H1 (cell line): Measurements from ENCODE around the gene JMJD7. TPM values are rescaled to one million over a fixed set of nuclear protein-coding genes. Genes with fewer than 3 reads are reported as not detected.

Experiments
- CTCF ChIA-PET: fragments of 300-600 bp; sonication (Branson Sonifier 250); formaldehyde crosslinking; loops from one replicate; lab custom pipeline; 2021; ENCODE audit not compliant: partially characterized antibody; lab: Charles Lee
- POLR2A ChIA-PET: fragments of 300-600 bp; sonication (Branson Sonifier 250); formaldehyde crosslinking; loops from one replicate; lab custom pipeline; 2021; ENCODE audit warnings: inconsistent platforms; ENCODE audit not compliant: partially characterized antibody; lab: Charles Lee
- DNase-seq, 2 experiments: peaks; one replicate each; pipeline versions ENCODE4 v3.0.0 to v3.0.0-alpha.2; 2010 to 2022; ENCODE audit warnings: low spot score in 2 of 2, low read depth in 1 of 2, mixed read lengths in 1 of 2
- FAIRE-seq: peaks from 2 replicates; lab custom pipeline; 2011; peaks lifted over from hg19 to GRCh38; lab: Jason Lieb, UNC
- H2AFZ ChIP-seq: 2 replicates; pipeline ENCODE4 v1.8.1; 2012; ENCODE audit warnings: low read length, inconsistent platforms
- H2AK5ac ChIP-seq: 2 replicates; pipeline ENCODE4 v1.6.1; 2013; ENCODE audit warnings: low read depth, low read length
- H2BK120ac ChIP-seq: replicated peaks from 2 replicates; pipeline ENCODE3; 2013; ENCODE audit warnings: low read depth, low read length, inconsistent platforms
- H2BK12ac ChIP-seq: 2 replicates; pipeline ENCODE4 v1.6.1; 2013; ENCODE audit warnings: low read depth, low read length
- H2BK15ac ChIP-seq: 2 replicates; pipeline ENCODE4 v1.6.1; 2013; ENCODE audit warnings: low read length
- H2BK20ac ChIP-seq: 2 replicates; pipeline ENCODE4 v1.6.1; 2013; ENCODE audit warnings: low read length
- H2BK5ac ChIP-seq: 2 replicates; pipeline ENCODE4 v1.6.1; 2013; ENCODE audit warnings: low read depth, low read length
- H3K14ac ChIP-seq: 2 replicates; pipeline ENCODE4 v1.6.1; 2013; ENCODE audit warnings: inconsistent platforms; ENCODE audit not compliant: insufficient read length
- H3K18ac ChIP-seq: 2 replicates; pipeline ENCODE4 v1.6.1; 2013; ENCODE audit warnings: low read length; ENCODE audit errors: extremely low read depth
- H3K23ac ChIP-seq: 2 replicates; pipeline ENCODE4 v1.6.1; 2013; ENCODE audit warnings: inconsistent platforms; ENCODE audit not compliant: insufficient read length
- H3K23me2 ChIP-seq: 2 replicates; pipeline ENCODE4 v1.6.1; 2013; ENCODE audit warnings: low read depth, low read length
- H3K27ac ChIP-seq: 2 replicates; pipeline ENCODE4 v1.6.1; 2011; ENCODE audit warnings: low read depth, low read length, inconsistent platforms
- H3K27me3 ChIP-seq, 4 experiments: replicated peaks in 1 of 4; 1 replicate in 1 of 4; 2 replicates in 3 of 4; pipeline versions ENCODE4 v1.6.1 to v1.8.1; 2011 to 2013; ENCODE audit warnings: low read length in 3 of 4, mild to moderate bottlenecking in 3 of 4, inconsistent platforms in 2 of 4, mixed read lengths in 2 of 4, moderate library complexity in 1 of 4; ENCODE audit not compliant: control insufficient read depth in 3 of 4, insufficient read depth in 3 of 4; ENCODE audit errors: extremely low read depth in 1 of 4
- H3K36me3 ChIP-seq, 4 experiments: 2 replicates each; pipeline versions ENCODE4 v1.6.1 to v1.8.1; 2011 to 2013; ENCODE audit warnings: mild to moderate bottlenecking in 4 of 4, low read length in 3 of 4, moderate library complexity in 2 of 4, control low read depth in 1 of 4, inconsistent platforms in 1 of 4; ENCODE audit not compliant: insufficient read depth in 4 of 4, control insufficient read depth in 2 of 4
- H3K4ac ChIP-seq: replicated peaks from 2 replicates; pipeline ENCODE3; 2013; ENCODE audit warnings: low read length, low read depth, mixed read lengths, inconsistent platforms; ENCODE audit not compliant: insufficient read length
- H3K4me1 ChIP-seq, 4 experiments: replicated peaks in 1 of 4; 1 replicate in 1 of 4; 2 replicates in 3 of 4; pipeline versions ENCODE4 v1.6.1 to v1.8.1; 2011 to 2013; ENCODE audit warnings: low read length in 3 of 4, inconsistent platforms in 2 of 4, mixed read lengths in 1 of 4; ENCODE audit not compliant: insufficient read depth in 4 of 4, control insufficient read depth in 3 of 4
- H3K4me2 ChIP-seq, 2 experiments: 2 replicates each; pipeline versions ENCODE4 v1.6.1 to v1.8.1; 2011 to 2013; ENCODE audit warnings: low read depth in 2 of 2, low read length in 2 of 2, control low read depth in 1 of 2, inconsistent platforms in 1 of 2, mild to moderate bottlenecking in 1 of 2; ENCODE audit not compliant: insufficient read depth in 1 of 2
- H3K4me3 ChIP-seq, 4 experiments: fragments of 200-600, 300-600 bp in 1 of 4; sonication (generic), shearing (Covaris generic), sonication (Bioruptor Twin) in 1 of 4; 2 replicates each; pipeline versions ENCODE4 v1.5.1 to v1.8.1; 2011 to 2016; ENCODE audit warnings: low read length in 4 of 4, low read depth in 3 of 4, control low read depth in 2 of 4, inconsistent platforms in 2 of 4, mild to moderate bottlenecking in 2 of 4, mixed read lengths in 1 of 4, moderate library complexity in 1 of 4; ENCODE audit not compliant: insufficient read depth in 2 of 4; ENCODE audit errors: extremely low read depth in 1 of 4
- H3K56ac ChIP-seq: replicated peaks from 2 replicates; pipeline ENCODE3; 2013; ENCODE audit warnings: low read depth, mild to moderate bottlenecking, mixed read lengths, low read length, inconsistent platforms; ENCODE audit not compliant: insufficient read length
- H3K79me1 ChIP-seq: 2 replicates; pipeline ENCODE4 v1.6.1; 2013; ENCODE audit warnings: low read depth, low read length, control low read depth
- H3K79me2 ChIP-seq, 2 experiments: 2 replicates each; pipeline versions ENCODE4 v1.6.1 to v1.8.1; 2012 to 2013; ENCODE audit warnings: low read length in 2 of 2, mild to moderate bottlenecking in 2 of 2, inconsistent platforms in 1 of 2; ENCODE audit not compliant: insufficient read depth in 2 of 2, control insufficient read depth in 1 of 2
- H3K9ac ChIP-seq, 4 experiments: replicated peaks in 1 of 4; 1 replicate in 1 of 4; 2 replicates in 3 of 4; pipeline versions ENCODE4 v1.6.1 to v1.8.1; 2011 to 2013; ENCODE audit warnings: low read depth in 3 of 4, low read length in 3 of 4, control low read depth in 2 of 4, mild to moderate bottlenecking in 2 of 4, moderate library complexity in 2 of 4, inconsistent platforms in 1 of 4; ENCODE audit errors: extremely low read depth in 1 of 4
- H3K9me3 ChIP-seq, 2 experiments: 2 replicates each; pipeline versions ENCODE4 v1.6.1 to v1.8.1; 2012 to 2013; ENCODE audit warnings: mild to moderate bottlenecking in 2 of 2, moderate library complexity in 2 of 2, control low read depth in 1 of 2, inconsistent platforms in 1 of 2, low read depth in 1 of 2, low read length in 1 of 2, mixed read lengths in 1 of 2; ENCODE audit not compliant: insufficient read depth in 2 of 2
- H4K20me1 ChIP-seq, 2 experiments: replicated peaks in 1 of 2; 2 replicates each; pipeline versions ENCODE3 to v1.8.1; 2011 to 2013; ENCODE audit warnings: inconsistent platforms in 2 of 2, low read length in 2 of 2, mild to moderate bottlenecking in 1 of 2; ENCODE audit not compliant: insufficient read depth in 2 of 2, control insufficient read depth in 1 of 2
- H4K5ac ChIP-seq: 2 replicates; pipeline ENCODE4 v1.6.1; 2013; ENCODE audit warnings: low read length, low read depth, mixed read lengths, inconsistent platforms; ENCODE audit not compliant: insufficient read length
- H4K8ac ChIP-seq: 2 replicates; pipeline ENCODE4 v1.8.0; 2013; ENCODE audit warnings: mild to moderate bottlenecking, moderate library complexity, low read length, inconsistent platforms; ENCODE audit not compliant: insufficient read depth; ENCODE audit errors: extremely low read depth
- H4K91ac ChIP-seq: replicated peaks from 2 replicates; pipeline ENCODE3; 2013; ENCODE audit warnings: low read length, mixed read lengths, inconsistent platforms; ENCODE audit not compliant: insufficient read length
- JUND ChIP-seq: IDR thresholded peaks from 2 replicates; pipeline ENCODE4 v1.6.1; 2011; ENCODE audit warnings: mild to moderate bottlenecking, improper control_type of control experiment, low read length
- WGBS, 2 experiments: shearing (Covaris generic) in 1 of 2; methylation state at CpG; one replicate each; pipeline versions ENCODE4 v1.1.6 to v1.1.7; 2013 to 2015; ENCODE audit warnings: low lambda C conversion rate in 2 of 2, mixed read lengths in 2 of 2, inconsistent platforms in 1 of 2, low coverage in 1 of 2, missing lambda C conversion rate in 1 of 2; ENCODE audit not compliant: insufficient replicate concordance in 2 of 2, insufficient coverage in 1 of 2, insufficient read length in 1 of 2; ENCODE audit errors: extremely low coverage in 1 of 2, missing lambda C conversion rate in 1 of 2; 5-methylcytosine and 5-hydroxymethylcytosine counted together
- polyA plus RNA-seq, 7 experiments: library from polyadenylated mRNA; depleted of rRNA in 3 of 7; stranded (reverse) in 5 of 7; unstranded in 2 of 7; fragments of >200 nt in 5 of 7; fragments of 200-250 nt in 2 of 7; gene quantifications; 1 replicate in 5 of 7; 2 replicates in 1 of 7; 4 replicates in 1 of 7; pipeline versions ENCODE4 v1.2.1 to v1.2.3, GENCODE V29; 2011 to 2013; ENCODE audit warnings: missing spikeins in 2 of 7, mixed read lengths in 2 of 7
- total RNA-seq: library from RNA; stranded (reverse); fragmentation: NEBNext Ultra II Directional; extraction: Animal tissue kit (Norgen Biotek cat#: 25700); gene quantifications from 2 replicates; pipeline ENCODE4 v1.2.1, GENCODE V29; 2021

Gene JMJD7
- total and polyA plus RNA-seq, 2 of the 8 experiments (the other 6 are each of a cell fraction or from before 2014, with no cell fraction given) = 15.0 to 20.0 TPM

DNA sequence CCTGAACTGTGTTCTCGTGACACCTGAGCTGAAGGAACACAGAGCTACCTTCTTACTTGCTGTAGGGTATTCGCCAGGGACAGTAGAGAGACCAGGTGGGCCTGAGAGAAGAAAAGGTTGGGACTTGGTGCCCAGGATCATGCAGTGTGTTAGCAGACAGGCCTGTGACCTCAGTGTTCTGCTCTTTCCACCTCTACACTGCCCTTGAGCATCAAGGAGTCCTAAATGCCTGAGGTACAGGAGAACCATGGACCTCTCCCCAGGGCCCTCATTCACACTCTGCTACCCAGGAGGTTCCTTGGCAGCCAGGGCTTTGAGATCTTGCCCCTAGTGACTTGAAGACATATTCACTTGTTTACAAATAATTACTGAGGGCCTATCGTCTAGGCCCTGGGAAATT lies 22.2 kb upstream of the JMJD7 start:
- Histone ChIP-seq H3K79me1 (no peaks in the 10 kb centered on the region), H2BK5ac (peak overlapping the region; percentile 66; the same call in 1 of the 2 replicates)
- FAIRE-seq = no peak

More for the DNA sequence above, 22.2 kb upstream of the JMJD7 start:
- H3K27me3 ChIP-seq = no peaks in the 10 kb centered on the region
- H4K20me1 ChIP-seq = no peaks in the 10 kb centered on the region
- H3K4ac ChIP-seq = no peak overlapping the region
- no peak overlapping the region for H4K91ac ChIP-seq
- DNase-seq = no peak
- H3K36me3 ChIP-seq = no peaks in the 10 kb centered on the region
- no peak overlapping the region for H2BK15ac ChIP-seq
- H3K27ac ChIP-seq = no peak overlapping the region
- H3K56ac ChIP-seq = no peak overlapping the region
- H2BK12ac ChIP-seq = no peak overlapping the region
- POLR2A ChIA-PET = no interaction called here
- H2AK5ac ChIP-seq = no peak overlapping the region
- no peak overlapping the region for H3K4me3 ChIP-seq
- CTCF ChIA-PET = interaction anchor here (0.9 to 13.7 kb wide), 11 partner anchors 11 to 203 kb away, joined by 3 to 283 read pairs (median 4); partner anchors contain the start of gene MAPKBP1
- H3K9me3 ChIP-seq = no peaks in the 10 kb centered on the region
- H4K8ac ChIP-seq = no peak overlapping the region
- no peak overlapping the region for H2BK120ac ChIP-seq
- H3K4me1 ChIP-seq = peaks cover 0 to 4% (median 2%) of the 10 kb centered on the region in 4 experiments; a peak in 4 of 7 replicates
- no peak overlapping the region for H3K23ac ChIP-seq
- no peak overlapping the region for H3K4me2 ChIP-seq
- H2BK20ac ChIP-seq = no peak overlapping the region
- no peak overlapping the region for H4K5ac ChIP-seq
- no peak overlapping the region for H3K18ac ChIP-seq
- TF ChIP-seq JUND = no peak
- TF ChIP-seq, all 59 proteins: peak for 0
- Histone ChIP-seq H3K9ac (no peak overlapping the region), H2AFZ (no peak overlapping the region), H3K23me2 (no peaks in the 10 kb centered on the region), H3K79me2 (no peaks in the 10 kb centered on the region), H3K14ac (no peak overlapping the region)
- WGBS, 2 experiments = 95% methylated on average over 3 of the region's 3 CpGs; no CpG with 5 or more reads in 1 of the 2 experiments
